ENCODE data around the gene RTP2.

Gene RTP2

GRCh38 chr3:187702507-187703033, at the start of gene RTP2:
Gene RTP2 (minus strand): TSS chr3:187702557. CDS start chr3:187702128, 429 bp downstream.
- DNase-seq = no peak

- DNase-seq = no peak
Observed at GRCh38 chr3:187750513-187751123, 48.3 kb upstream of the RTP2 start.

- DNase-seq = no peak
Observed at GRCh38 chr3:187750006-187750512, 47.7 kb upstream of the RTP2 start.

GRCh38 chr3:187748050-187748481, 45.7 kb upstream of the RTP2 start:
- peak; percentile 26 for DNase-seq

- DNase-seq = no peak
Observed at GRCh38 chr3:187747506-187747905, 45.1 kb upstream of the RTP2 start.

GRCh38 chr3:187746442-187747281, 44.3 kb upstream of the RTP2 start:
- DNase-seq = no peak

- no peak for DNase-seq
Observed at GRCh38 chr3:187746059-187746441, 43.7 kb upstream of the RTP2 start.

GRCh38 chr3:187745201-187746058, 43.1 kb upstream of the RTP2 start, which contains the start of gene BCL6:
Gene BCL6 (minus strand): TSS chr3:187745468. CDS start chr3:187733693, 11,775 bp downstream.
- DNase-seq = peak; percentile 79

- no peak for DNase-seq
Observed at GRCh38 chr3:187744169-187745151, 42.1 kb upstream of the RTP2 start.

GRCh38 chr3:187743195-187744141, 41.1 kb upstream of the RTP2 start:
- no peak for DNase-seq

GRCh38 chr3:187742351-187743171, 40.2 kb upstream of the RTP2 start:
- DNase-seq = no peak

GRCh38 chr3:187741403-187742350, 39.3 kb upstream of the RTP2 start:
- DNase-seq = no peak

- no peak for DNase-seq
Observed at GRCh38 chr3:187740421-187741399, 38.4 kb upstream of the RTP2 start.

GRCh38 chr3:187739561-187740332, 37.4 kb upstream of the RTP2 start:
- DNase-seq = peak; percentile 43

- DNase-seq = no peak
Observed at GRCh38 chr3:187739094-187739560, 36.8 kb upstream of the RTP2 start.
